AG04450 (cell line): ENCODE measurements around the gene SEPTIN8. TPM values are rescaled to one million over a fixed set of nuclear protein-coding genes. Genes with fewer than 3 reads are reported as not detected.

ENCODE experiments used
- CTCF ChIA-PET: fragments of 300-600, 350-600 bp; formaldehyde crosslinking; extraction: SDS; loops from one replicate; lab custom pipeline; 2022; ENCODE audit warnings: antibody characterized with exemption, inconsistent platforms; lab: Charles Lee
- POLR2A ChIA-PET: fragments of 350-600 bp; formaldehyde crosslinking; extraction: SDS; loops from one replicate; lab custom pipeline; 2021; ENCODE audit warnings: antibody characterized with exemption, inconsistent platforms; lab: Yijun Ruan, JAX
- DNase-seq: peaks from one replicate; pipeline ENCODE4 v3.0.0-alpha.2; 2011; ENCODE audit warnings: low read depth, low spot score
- H3K27ac ChIP-seq: one replicate; pipeline ENCODE4 v1.5.1; 2012; ENCODE audit warnings: low read depth, low read length, control low read depth
- H3K27me3 ChIP-seq: one replicate; pipeline ENCODE4 v1.6.0; 2012; ENCODE audit warnings: low read length; ENCODE audit not compliant: control insufficient read depth, insufficient read depth
- H3K4me3 ChIP-seq: 2 replicates; pipeline ENCODE4 v1.5.1; 2011; ENCODE audit warnings: mild to moderate bottlenecking, low read depth, low read length, control low read depth
- H3K9me3 ChIP-seq: 2 replicates; pipeline ENCODE4 v1.5.1; 2012; ENCODE audit warnings: low read length; ENCODE audit not compliant: control insufficient read depth, insufficient read depth
- polyA plus RNA-seq: library from polyadenylated mRNA; depleted of rRNA; stranded (reverse); fragments of >200 nt; gene quantifications from 2 replicates; pipeline ENCODE4 v1.2.3, GENCODE V29; 2011
- TF ChIP-seq, protein P1 (sequence below): IDR thresholded peaks from 2 replicates; pipeline ENCODE4 v1.5.1; 2011; ENCODE audit warnings: low read depth, low read length, control low read depth, inconsistent platforms

Gene SEPTIN8
- polyA plus RNA-seq, 1 experiment = 62.4 TPM

DNA sequence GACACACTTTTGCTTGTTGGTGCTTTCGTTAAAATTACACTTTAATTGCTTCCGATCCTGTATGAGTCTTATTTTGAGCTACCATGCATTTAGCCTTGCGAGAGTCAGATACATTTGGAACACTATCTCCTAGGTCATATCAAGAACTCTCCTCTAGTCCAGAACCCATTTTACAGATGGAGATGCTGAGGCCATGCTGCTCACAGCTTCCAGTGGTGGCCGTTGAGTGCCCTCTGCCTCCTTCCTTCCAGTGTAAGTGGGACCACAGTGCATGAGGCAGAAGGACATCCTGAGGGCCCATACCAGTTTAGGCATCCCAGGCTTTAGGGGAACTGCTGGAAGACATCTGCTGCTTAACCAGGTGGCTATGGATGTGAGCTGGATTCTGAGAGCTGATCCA lies 22.9 kb downstream of the SEPTIN8 start:
- ChIA-PET POLR2A (interaction anchor here (1.6 kb wide), 1 partner anchor 66 kb away, joined by 7 read pairs; no protein-coding TSS in a partner anchor), CTCF (interaction anchor here (1.1 to 9.7 kb wide), 10 partner anchors 39 to 227 kb away, joined by 4 to 147 read pairs (median 5); partner anchors contain the start of genes GDF9, SHROOM1 and UQCRQ)
- TF ChIP-seq, protein P1, sequence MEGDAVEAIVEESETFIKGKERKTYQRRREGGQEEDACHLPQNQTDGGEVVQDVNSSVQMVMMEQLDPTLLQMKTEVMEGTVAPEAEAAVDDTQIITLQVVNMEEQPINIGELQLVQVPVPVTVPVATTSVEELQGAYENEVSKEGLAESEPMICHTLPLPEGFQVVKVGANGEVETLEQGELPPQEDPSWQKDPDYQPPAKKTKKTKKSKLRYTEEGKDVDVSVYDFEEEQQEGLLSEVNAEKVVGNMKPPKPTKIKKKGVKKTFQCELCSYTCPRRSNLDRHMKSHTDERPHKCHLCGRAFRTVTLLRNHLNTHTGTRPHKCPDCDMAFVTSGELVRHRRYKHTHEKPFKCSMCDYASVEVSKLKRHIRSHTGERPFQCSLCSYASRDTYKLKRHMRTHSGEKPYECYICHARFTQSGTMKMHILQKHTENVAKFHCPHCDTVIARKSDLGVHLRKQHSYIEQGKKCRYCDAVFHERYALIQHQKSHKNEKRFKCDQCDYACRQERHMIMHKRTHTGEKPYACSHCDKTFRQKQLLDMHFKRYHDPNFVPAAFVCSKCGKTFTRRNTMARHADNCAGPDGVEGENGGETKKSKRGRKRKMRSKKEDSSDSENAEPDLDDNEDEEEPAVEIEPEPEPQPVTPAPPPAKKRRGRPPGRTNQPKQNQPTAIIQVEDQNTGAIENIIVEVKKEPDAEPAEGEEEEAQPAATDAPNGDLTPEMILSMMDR = no peak
- DNase-seq = no peak
- no peak overlapping the region for H3K4me3 ChIP-seq
- peaks cover 10% of the 10 kb centered on the region for H3K27me3 ChIP-seq
- H3K9me3 ChIP-seq = no peaks in the 10 kb centered on the region
- no peak overlapping the region for H3K27ac ChIP-seq

DNA sequence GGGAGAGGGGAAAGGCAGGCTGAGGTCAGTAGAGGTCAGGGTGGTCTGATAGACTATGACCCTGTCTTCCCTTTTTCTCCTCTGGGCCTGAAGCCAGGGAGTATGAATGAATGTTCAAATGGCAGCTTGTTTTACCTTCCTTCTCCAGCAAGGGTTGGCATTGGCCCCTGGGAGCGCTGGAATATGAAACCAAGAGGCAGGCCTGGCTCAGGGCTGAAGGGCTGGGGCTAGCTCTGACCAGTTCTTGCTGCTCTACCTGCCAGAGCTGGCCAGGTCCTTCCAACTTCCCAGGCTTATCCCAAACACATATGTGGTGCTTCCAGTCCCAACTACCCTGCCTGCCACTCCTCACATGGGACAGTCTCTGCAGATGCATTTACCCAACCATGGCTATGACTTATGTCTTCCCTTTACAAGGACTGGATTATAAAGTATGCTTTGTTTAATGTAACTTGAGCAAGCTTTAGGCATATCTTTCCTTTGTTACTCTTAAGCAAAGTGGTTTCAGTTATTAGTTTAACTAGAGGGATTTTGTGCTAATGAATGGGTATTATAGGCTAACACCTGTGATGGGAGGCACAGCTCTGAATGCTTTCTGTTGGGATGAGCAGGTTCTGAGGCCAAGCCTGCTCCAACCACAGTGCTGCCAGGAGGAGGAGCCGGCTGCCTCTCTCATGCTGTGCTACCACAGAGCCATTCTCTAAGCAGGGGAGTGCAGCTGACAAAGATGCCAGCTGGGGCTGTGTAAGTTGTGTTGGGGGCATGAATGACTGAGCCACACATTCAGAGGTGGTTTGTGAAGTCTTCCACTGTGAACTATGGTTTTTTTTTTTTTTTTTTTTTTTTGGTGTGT lies 23.7 kb downstream of the SEPTIN8 start:
- TF ChIP-seq, protein P1 = 0 out of 2 replicates have a peak, but pooled peaks have one; percentile 6
- Histone ChIP-seq H3K4me3 (no peak overlapping the region), H3K27me3 (peaks cover 14% of the 10 kb centered on the region), H3K9me3 (no peaks in the 10 kb centered on the region), H3K27ac (no peak overlapping the region)
- ChIA-PET POLR2A (no interaction called here), CTCF (interaction anchor here (0.6 to 9.7 kb wide), 4 partner anchors 9 to 67 kb away, joined by 3 to 147 read pairs (median 6); no protein-coding TSS in a partner anchor)
- DNase-seq = no peak

DNA sequence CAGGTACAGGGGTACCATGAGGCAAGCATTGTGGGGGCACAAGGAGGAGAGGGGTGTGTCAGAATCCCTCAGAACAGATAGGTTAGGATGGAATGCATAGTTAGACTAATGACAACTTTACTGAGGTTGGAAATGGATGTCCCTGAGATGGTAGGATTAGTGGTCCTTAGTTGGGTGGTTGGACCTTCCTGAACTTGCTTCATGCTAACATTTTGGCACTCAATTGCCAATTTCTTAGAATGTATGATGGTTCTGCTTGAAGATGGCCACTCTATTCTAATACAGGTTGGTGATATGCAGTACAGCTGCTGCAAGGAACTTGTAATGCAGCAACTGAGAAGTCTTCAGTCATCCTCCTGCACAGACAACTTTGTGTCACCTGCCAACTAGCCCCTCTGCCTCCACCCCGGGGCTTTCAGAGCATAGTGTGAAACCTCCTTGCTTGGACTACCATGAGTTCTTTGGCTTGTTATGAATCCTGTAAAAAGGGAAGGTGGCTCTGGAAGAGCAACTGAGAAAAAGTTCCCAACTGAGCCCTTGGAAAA lies 24.4 kb downstream of the SEPTIN8 start:
- Histone ChIP-seq H3K4me3 (no peak overlapping the region), H3K27ac (no peak overlapping the region), H3K27me3 (peaks cover 22% of the 10 kb centered on the region), H3K9me3 (peaks cover 4% of the 10 kb centered on the region; the same call in 1 of the 2 replicates)
- DNase-seq = no peak
- TF ChIP-seq, protein P1 = no peak
- CTCF ChIA-PET = interaction anchor here (9.7 kb wide), 1 partner anchor 68 kb away, joined by 147 read pairs; no protein-coding TSS in a partner anchor
- POLR2A ChIA-PET = no interaction called here

DNA sequence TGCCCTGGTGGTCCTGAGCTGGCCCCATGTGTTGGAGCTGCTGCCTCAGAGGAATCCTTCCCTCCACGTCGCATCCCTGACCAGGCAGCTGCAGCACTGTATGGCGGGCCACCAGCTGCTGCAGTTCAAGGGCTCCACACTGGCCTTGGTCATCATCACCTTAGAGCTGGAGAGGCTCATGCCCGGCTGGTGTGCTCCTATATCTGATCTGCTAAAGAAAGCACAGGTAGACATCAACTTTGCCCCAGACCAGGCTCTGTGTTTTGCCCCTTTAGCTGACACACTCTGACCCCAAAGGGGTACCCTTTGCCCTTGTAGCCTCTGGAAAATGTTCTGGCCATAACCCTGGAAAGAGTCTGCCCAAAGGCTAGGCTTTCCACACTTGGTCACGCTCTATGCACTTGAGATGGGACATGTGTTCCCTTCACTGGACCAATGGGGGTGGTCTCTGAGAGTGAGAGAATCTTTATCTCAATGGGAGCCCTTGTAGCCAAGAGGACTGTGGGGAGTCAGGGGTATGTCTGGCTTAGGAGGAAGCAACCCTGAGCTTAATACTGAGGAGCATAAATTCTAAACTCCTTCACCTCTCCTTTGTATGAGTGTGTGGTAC lies 25.0 kb downstream of the SEPTIN8 start:
- Histone ChIP-seq H3K4me3 (no peak overlapping the region), H3K27ac (no peak overlapping the region), H3K27me3 (peaks cover 27% of the 10 kb centered on the region), H3K9me3 (peaks cover 4% of the 10 kb centered on the region; the same call in 1 of the 2 replicates)
- DNase-seq = no peak
- TF ChIP-seq, protein P1 = no peak
- ChIA-PET CTCF (interaction anchor here (9.7 kb wide), 1 partner anchor 68 kb away, joined by 147 read pairs; no protein-coding TSS in a partner anchor), POLR2A (no interaction called here)
